H1 (cell line): ENCODE data around the gene BCAS3. TPM values are rescaled to one million over a fixed set of nuclear protein-coding genes. Genes with fewer than 3 reads are reported as not detected.

Source experiments
- CHD2 ChIP-seq: IDR thresholded peaks from 2 replicates; pipeline ENCODE4 v1.6.1; 2012; ENCODE audit warnings: low read length, improper control_type of control experiment
- CTBP2 ChIP-seq: IDR thresholded peaks from 2 replicates; pipeline ENCODE4 v1.7.0; 2011; ENCODE audit warnings: borderline replicate concordance, mild to moderate bottlenecking, moderate library complexity, mixed read lengths, low read length; ENCODE audit not compliant: insufficient read depth, insufficient read length
- EP300 ChIP-seq, 2 experiments: IDR thresholded peaks; 1 replicate in 1 of 2; 2 replicates in 1 of 2; pipeline ENCODE4 v1.6.1; 2011 to 2012; ENCODE audit warnings: low read depth in 2 of 2, low read length in 2 of 2, mild to moderate bottlenecking in 2 of 2, borderline replicate concordance in 1 of 2, inconsistent platforms in 1 of 2, moderate library complexity in 1 of 2
- HDAC2 ChIP-seq, 2 experiments: fragments of 300-600 bp in 1 of 2; sonication (generic) in 1 of 2; IDR thresholded peaks; 2 replicates each; pipeline ENCODE4 v1.6.1; 2011 to 2012; ENCODE audit warnings: low read depth in 2 of 2, low read length in 2 of 2, mild to moderate bottlenecking in 2 of 2, moderate library complexity in 2 of 2, borderline replicate concordance in 1 of 2, inconsistent platforms in 1 of 2
- JUN ChIP-seq: IDR thresholded peaks from 2 replicates; pipeline ENCODE4 v1.6.1; 2011; ENCODE audit warnings: low read depth, mild to moderate bottlenecking, improper control_type of control experiment, low read length
- RAD21 ChIP-seq, 2 experiments: IDR thresholded peaks in 1 of 2; conservative IDR thresholded peaks in 1 of 2; 2 replicates each; pipeline ENCODE4 v1.6.1; 2011; ENCODE audit warnings: low read depth in 2 of 2, low read length in 2 of 2, improper control_type of control experiment in 1 of 2, inconsistent platforms in 1 of 2, mild to moderate bottlenecking in 1 of 2, moderate library complexity in 1 of 2
- RNF2 ChIP-seq: fragments of 200-900, 300-1000 bp; sonication (generic); IDR thresholded peaks from 2 replicates; pipeline ENCODE4 v1.7.1; 2016; ENCODE audit warnings: borderline replicate concordance, low read depth, mild to moderate bottlenecking, antibody characterized with exemption, low read length; ENCODE audit not compliant: poor library complexity, severe bottlenecking; ENCODE audit errors: missing control alignments
- RXRA ChIP-seq: IDR thresholded peaks from 2 replicates; pipeline ENCODE4 v1.6.1; 2011; ENCODE audit warnings: low read depth, mild to moderate bottlenecking, low read length, moderate library complexity; ENCODE audit not compliant: insufficient read depth
- polyA plus RNA-seq, 7 experiments: library from polyadenylated mRNA; depleted of rRNA in 3 of 7; stranded (reverse) in 5 of 7; unstranded in 2 of 7; fragments of >200 nt in 5 of 7; fragments of 200-250 nt in 2 of 7; gene quantifications; 1 replicate in 5 of 7; 2 replicates in 1 of 7; 4 replicates in 1 of 7; pipeline versions ENCODE4 v1.2.1 to v1.2.3, GENCODE V29; 2011 to 2013; ENCODE audit warnings: missing spikeins in 2 of 7, mixed read lengths in 2 of 7
- total RNA-seq: library from RNA; stranded (reverse); fragmentation: NEBNext Ultra II Directional; extraction: Animal tissue kit (Norgen Biotek cat#: 25700); gene quantifications from 2 replicates; pipeline ENCODE4 v1.2.1, GENCODE V29; 2021
- TF ChIP-seq, protein P1 (sequence below): fragments of 300-600 bp; sonication (generic); IDR thresholded peaks from 2 replicates; pipeline ENCODE4 v1.7.1; 2012; ENCODE audit warnings: low read length, moderate library complexity, mild to moderate bottlenecking, inconsistent platforms; ENCODE audit not compliant: insufficient replicate concordance

The BCAS3 gene
- total and polyA plus RNA-seq, 2 of the 8 experiments (the other 6 are each of a cell fraction or from before 2014, with no cell fraction given), result 9.9 to 13.3 TPM

DNA sequence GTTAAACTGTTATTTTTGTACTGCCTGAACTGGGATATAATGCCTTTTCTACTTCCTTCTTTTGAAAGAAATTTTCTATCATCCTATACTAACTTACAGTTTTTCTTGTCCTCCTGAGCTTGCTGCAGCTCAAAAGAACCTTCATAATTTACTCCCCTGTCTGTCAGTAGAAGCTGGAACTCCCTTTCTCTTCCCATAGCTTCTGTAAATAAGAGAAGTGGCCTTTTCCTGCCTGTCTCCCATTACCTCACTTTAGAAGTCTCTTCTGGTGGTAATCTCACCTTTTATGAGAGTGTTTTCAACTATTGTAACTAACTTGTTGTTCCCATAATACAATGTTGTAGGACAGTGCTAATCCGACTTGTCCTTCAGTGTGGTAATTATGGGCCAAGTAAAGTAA, 475.2 kb downstream of the BCAS3 start (continued):
- TF ChIP-seq, protein P1, sequence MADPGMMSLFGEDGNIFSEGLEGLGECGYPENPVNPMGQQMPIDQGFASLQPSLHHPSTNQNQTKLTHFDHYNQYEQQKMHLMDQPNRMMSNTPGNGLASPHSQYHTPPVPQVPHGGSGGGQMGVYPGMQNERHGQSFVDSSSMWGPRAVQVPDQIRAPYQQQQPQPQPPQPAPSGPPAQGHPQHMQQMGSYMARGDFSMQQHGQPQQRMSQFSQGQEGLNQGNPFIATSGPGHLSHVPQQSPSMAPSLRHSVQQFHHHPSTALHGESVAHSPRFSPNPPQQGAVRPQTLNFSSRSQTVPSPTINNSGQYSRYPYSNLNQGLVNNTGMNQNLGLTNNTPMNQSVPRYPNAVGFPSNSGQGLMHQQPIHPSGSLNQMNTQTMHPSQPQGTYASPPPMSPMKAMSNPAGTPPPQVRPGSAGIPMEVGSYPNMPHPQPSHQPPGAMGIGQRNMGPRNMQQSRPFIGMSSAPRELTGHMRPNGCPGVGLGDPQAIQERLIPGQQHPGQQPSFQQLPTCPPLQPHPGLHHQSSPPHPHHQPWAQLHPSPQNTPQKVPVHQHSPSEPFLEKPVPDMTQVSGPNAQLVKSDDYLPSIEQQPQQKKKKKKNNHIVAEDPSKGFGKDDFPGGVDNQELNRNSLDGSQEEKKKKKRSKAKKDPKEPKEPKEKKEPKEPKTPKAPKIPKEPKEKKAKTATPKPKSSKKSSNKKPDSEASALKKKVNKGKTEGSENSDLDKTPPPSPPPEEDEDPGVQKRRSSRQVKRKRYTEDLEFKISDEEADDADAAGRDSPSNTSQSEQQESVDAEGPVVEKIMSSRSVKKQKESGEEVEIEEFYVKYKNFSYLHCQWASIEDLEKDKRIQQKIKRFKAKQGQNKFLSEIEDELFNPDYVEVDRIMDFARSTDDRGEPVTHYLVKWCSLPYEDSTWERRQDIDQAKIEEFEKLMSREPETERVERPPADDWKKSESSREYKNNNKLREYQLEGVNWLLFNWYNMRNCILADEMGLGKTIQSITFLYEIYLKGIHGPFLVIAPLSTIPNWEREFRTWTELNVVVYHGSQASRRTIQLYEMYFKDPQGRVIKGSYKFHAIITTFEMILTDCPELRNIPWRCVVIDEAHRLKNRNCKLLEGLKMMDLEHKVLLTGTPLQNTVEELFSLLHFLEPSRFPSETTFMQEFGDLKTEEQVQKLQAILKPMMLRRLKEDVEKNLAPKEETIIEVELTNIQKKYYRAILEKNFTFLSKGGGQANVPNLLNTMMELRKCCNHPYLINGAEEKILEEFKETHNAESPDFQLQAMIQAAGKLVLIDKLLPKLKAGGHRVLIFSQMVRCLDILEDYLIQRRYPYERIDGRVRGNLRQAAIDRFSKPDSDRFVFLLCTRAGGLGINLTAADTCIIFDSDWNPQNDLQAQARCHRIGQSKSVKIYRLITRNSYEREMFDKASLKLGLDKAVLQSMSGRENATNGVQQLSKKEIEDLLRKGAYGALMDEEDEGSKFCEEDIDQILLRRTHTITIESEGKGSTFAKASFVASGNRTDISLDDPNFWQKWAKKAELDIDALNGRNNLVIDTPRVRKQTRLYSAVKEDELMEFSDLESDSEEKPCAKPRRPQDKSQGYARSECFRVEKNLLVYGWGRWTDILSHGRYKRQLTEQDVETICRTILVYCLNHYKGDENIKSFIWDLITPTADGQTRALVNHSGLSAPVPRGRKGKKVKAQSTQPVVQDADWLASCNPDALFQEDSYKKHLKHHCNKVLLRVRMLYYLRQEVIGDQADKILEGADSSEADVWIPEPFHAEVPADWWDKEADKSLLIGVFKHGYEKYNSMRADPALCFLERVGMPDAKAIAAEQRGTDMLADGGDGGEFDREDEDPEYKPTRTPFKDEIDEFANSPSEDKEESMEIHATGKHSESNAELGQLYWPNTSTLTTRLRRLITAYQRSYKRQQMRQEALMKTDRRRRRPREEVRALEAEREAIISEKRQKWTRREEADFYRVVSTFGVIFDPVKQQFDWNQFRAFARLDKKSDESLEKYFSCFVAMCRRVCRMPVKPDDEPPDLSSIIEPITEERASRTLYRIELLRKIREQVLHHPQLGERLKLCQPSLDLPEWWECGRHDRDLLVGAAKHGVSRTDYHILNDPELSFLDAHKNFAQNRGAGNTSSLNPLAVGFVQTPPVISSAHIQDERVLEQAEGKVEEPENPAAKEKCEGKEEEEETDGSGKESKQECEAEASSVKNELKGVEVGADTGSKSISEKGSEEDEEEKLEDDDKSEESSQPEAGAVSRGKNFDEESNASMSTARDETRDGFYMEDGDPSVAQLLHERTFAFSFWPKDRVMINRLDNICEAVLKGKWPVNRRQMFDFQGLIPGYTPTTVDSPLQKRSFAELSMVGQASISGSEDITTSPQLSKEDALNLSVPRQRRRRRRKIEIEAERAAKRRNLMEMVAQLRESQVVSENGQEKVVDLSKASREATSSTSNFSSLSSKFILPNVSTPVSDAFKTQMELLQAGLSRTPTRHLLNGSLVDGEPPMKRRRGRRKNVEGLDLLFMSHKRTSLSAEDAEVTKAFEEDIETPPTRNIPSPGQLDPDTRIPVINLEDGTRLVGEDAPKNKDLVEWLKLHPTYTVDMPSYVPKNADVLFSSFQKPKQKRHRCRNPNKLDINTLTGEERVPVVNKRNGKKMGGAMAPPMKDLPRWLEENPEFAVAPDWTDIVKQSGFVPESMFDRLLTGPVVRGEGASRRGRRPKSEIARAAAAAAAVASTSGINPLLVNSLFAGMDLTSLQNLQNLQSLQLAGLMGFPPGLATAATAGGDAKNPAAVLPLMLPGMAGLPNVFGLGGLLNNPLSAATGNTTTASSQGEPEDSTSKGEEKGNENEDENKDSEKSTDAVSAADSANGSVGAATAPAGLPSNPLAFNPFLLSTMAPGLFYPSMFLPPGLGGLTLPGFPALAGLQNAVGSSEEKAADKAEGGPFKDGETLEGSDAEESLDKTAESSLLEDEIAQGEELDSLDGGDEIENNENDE, result no peak
- TF ChIP-seq RNF2, result no peak
- TF ChIP-seq HDAC2 (IDR thresholded peaks at IDR 0.05; ENCODE audit: borderline replicate concordance in 1 of 2, low read depth in 2 of 2, low read length in 2 of 2), result no peak
- no peak for TF ChIP-seq EP300 (IDR thresholded peaks at IDR 0.05; ENCODE audit: borderline replicate concordance in 1 of 2, low read depth in 2 of 2, low read length in 2 of 2)
- no peak for TF ChIP-seq CHD2
- TF ChIP-seq RXRA, result no peak
- TF ChIP-seq JUN, result no peak
- TF ChIP-seq RAD21 (IDR thresholded peaks at IDR 0.05 in 1 of 2, conservative IDR thresholded peaks at IDR 0.05 in 1 of 2; ENCODE audit: low read depth in 2 of 2, low read length in 2 of 2), result no peak
- no peak for TF ChIP-seq CTBP2
